BLaER1 treated with 17β-estradiol and CSF1 and Interleukin-3, amounts not matched to agents 10 nM and 100 nM (cell line): ENCODE data around the gene CLDN7.
"Not testable (repeated sequence)": the region's sequence is repeated elsewhere in the genome, so short reads cannot be mapped to it uniquely, and the experiment has no call there.

Experiments used
- H3K27ac ChIP-seq, 11 experiments: shearing (Covaris generic); formaldehyde crosslinking; 2 replicates each; pipeline ENCODE4 v1.8.1; 2022
- H3K27me3 ChIP-seq, 11 experiments: shearing (Covaris generic); formaldehyde crosslinking; 2 replicates each; pipeline ENCODE4 v1.8.1; 2022
- H3K36me3 ChIP-seq, 11 experiments: shearing (Covaris generic); formaldehyde crosslinking; 2 replicates each; pipeline ENCODE4 v1.8.1; 2022
- H3K4me1 ChIP-seq, 10 experiments: shearing (Covaris generic); formaldehyde crosslinking; 2 replicates each; pipeline ENCODE4 v1.8.1; 2022
- H3K4me2 ChIP-seq, 11 experiments: shearing (Covaris generic); formaldehyde crosslinking; 2 replicates each; pipeline ENCODE4 v1.8.1; 2022
- H3K4me3 ChIP-seq, 10 experiments: shearing (Covaris generic); formaldehyde crosslinking; 2 replicates each; pipeline ENCODE4 v1.8.1; 2022
- H3K9ac ChIP-seq, 11 experiments: shearing (Covaris generic); formaldehyde crosslinking; 2 replicates each; pipeline ENCODE4 v1.8.1; 2022
- H3K9me3 ChIP-seq, 11 experiments: shearing (Covaris generic); formaldehyde crosslinking; replicated peaks in 1 of 11; 2 replicates each; pipeline ENCODE4 v1.8.1; 2022
- H4K20me1 ChIP-seq, 11 experiments: shearing (Covaris generic); formaldehyde crosslinking; 2 replicates each; pipeline ENCODE4 v1.8.1; 2022
- Cebpa-rat ChIP-seq, 11 experiments: shearing (Covaris generic); IDR thresholded peaks; 2 replicates each; pipeline ENCODE4 v1.8.1; 2022

Gene CLDN7

DNA sequence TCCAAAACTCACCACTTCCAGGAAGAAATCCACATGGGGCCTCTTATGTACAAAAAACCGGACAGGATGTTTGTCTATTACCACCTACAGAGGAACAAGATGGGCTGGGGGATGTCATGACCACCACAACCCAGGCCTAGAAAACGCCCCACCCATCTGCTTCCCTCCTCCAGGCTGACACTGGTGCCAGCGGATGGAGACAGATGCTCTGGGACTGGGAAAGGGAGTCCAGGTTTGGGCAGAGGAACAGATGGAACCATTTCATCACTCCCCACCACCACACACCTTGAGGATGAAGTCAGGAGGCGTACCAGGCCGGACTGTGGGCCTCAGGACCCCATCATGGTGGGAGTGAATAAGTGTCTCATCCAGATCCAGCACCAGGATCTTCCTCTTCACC is 15.5 kb downstream of the CLDN7 start:
- Histone ChIP-seq H3K9ac (peak overlapping the region in 9 of 11 experiments; percentile 5 to 46 (median 18); a peak in 9 of 22 replicates), H3K27ac (no peak overlapping the region), H4K20me1 (peaks cover 0 to 61% (median 35%) of the 10 kb centered on the region in 11 experiments; a peak in 17 of 22 replicates), H3K9me3 (no peaks in the 10 kb centered on the region), H3K36me3 (peaks cover 36 to 59% (median 49%) of the 10 kb centered on the region in 11 experiments), H3K4me1 (peaks cover 20 to 38% (median 26%) of the 10 kb centered on the region in 10 experiments), H3K4me2 (no peak overlapping the region), H3K27me3 (no peaks in the 10 kb centered on the region), H3K4me3 (no peak overlapping the region)
- no peak for TF ChIP-seq Cebpa-rat (IDR thresholded peaks at IDR 0.05)

DNA sequence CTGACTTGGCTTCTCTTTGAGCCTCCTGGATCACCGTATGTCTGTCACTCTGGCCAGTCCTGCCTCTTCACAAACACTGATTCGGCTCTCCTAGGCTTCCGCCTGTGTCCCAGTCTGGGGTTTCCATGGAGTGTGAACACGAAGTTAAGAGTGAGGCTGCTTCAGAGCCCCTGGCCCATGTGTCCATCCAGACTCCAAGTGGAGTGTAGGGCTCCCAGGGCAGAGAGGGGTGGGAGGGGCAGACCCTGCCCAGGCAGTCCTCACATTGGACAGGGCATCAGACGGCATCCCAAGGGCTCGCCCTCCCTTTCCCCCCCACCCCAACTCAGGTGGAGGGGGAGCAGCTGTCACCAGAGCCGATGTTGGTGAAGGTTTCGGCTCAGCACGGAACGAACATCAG is 18.4 kb downstream of the CLDN7 start:
- Histone ChIP-seq H3K4me1 (peaks cover 24 to 42% (median 30%) of the 10 kb centered on the region in 10 experiments), H4K20me1 (peaks cover 9 to 40% (median 26%) of the 10 kb centered on the region in 11 experiments; a peak in 18 of 22 replicates), H3K36me3 (peaks cover 45 to 66% (median 53%) of the 10 kb centered on the region in 11 experiments), H3K9ac (peak overlapping the region in 9 of 11 experiments; percentile 33 to 100 (median 96); a peak in 11 of 22 replicates), H3K4me2 (peak overlapping the region in 4 of 11 experiments; percentile 88 to 99 (median 98); a peak in 6 of 22 replicates), H3K27ac (peak overlapping the region in 3 of 11 experiments; percentile 96 to 100 (median 99); a peak in 4 of 22 replicates), H3K4me3 (peak overlapping the region in 2 of 10 experiments; percentile 97 to 99; a peak in 3 of 20 replicates)
- H3K9me3 ChIP-seq, H3K27me3 ChIP-seq: not testable (repeated sequence)

- no peaks in the 10 kb centered on the region for H3K9me3 ChIP-seq
- H3K36me3 ChIP-seq: peaks cover 42 to 64% (median 52%) of the 10 kb centered on the region in 11 experiments
- peak overlapping the region; percentile 87 to 100 (median 97) for H3K4me2 ChIP-seq
- no peaks in the 10 kb centered on the region for H3K27me3 ChIP-seq
- peak overlapping the region; percentile 85 to 100 (median 96); a peak in 21 of 22 replicates for H3K27ac ChIP-seq
- H3K9ac ChIP-seq: peak overlapping the region; percentile 91 to 100 (median 96)
- peak overlapping the region; percentile 86 to 99 (median 90); a peak in 19 of 20 replicates for H3K4me3 ChIP-seq
- peaks cover 20 to 38% (median 26%) of the 10 kb centered on the region in 10 experiments for H3K4me1 ChIP-seq
- peaks cover 5 to 35% (median 22%) of the 10 kb centered on the region in 11 experiments; a peak in 17 of 22 replicates for H4K20me1 ChIP-seq
- no peak for TF ChIP-seq Cebpa-rat (IDR thresholded peaks at IDR 0.05)
Observed at GRCh38 chr17:7243453-7243729, 18.9 kb downstream of the CLDN7 start.

GRCh38 chr17:7242717-7243452 is 19.4 kb downstream of the CLDN7 start:
- Histone ChIP-seq H3K4me1 (peaks cover 19 to 33% (median 24%) of the 10 kb centered on the region in 10 experiments), H3K36me3 (peaks cover 42 to 62% (median 52%) of the 10 kb centered on the region in 11 experiments), H3K27me3 (no peaks in the 10 kb centered on the region), H3K9me3 (no peaks in the 10 kb centered on the region), H4K20me1 (peaks cover 4 to 30% (median 17%) of the 10 kb centered on the region in 11 experiments; a peak in 15 of 22 replicates), H3K9ac (peak overlapping the region; percentile 91 to 100 (median 96)), H3K4me3 (peak overlapping the region; percentile 86 to 99 (median 90)), H3K27ac (peak overlapping the region; percentile 85 to 100 (median 96)), H3K4me2 (peak overlapping the region; percentile 87 to 100 (median 97))
- TF ChIP-seq Cebpa-rat (IDR thresholded peaks at IDR 0.05): no peak

DNA sequence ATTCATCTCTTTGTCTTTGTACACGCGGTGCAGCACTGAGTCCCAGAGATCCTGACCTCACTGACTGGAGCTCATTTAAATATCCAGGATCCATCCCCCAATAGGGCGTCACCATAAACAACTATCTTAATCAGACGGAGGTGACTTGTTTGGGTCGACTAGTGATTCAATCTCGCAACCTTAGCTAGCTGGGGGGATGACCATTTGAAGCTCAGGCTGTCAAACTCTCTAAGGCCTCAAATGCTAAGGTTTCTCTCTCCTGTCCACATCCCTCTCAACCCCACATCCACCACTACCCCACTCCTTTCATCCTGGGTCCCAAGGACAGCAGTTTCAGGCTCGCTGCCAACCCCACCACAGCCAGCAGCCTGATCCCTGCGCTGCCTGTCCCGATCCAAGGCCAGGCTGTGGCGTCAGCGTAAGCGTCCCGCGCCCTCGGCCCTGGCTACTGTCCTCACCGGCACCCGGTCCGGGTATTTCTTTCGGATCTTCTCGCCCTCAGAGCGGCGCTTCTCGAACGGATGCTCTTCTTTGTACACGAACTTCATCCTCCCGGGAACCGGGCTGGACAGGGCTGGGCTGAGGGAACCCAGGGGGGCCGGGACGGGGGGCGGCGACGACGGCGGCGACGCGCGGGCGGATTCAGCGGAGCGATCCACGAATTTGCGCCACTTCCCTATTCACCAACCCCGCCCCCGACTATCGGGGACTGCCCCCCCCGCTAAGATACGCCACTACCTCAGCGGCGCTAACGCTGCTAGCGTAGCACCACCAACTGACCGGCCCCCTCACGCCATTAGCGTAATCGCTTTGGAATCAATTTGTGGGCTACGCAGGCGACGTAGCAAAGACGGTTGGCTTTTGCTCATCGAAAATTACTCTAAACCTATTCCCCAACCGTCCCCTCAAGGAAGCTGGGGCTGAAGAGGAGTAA is 20.2 kb downstream of the CLDN7 start, which contains the start of gene GABARAP:
Gene GABARAP, minus strand, starts transcription at position 667 of the 934 bp plus-strand sequence. Its CDS starts 119 bp downstream, at position 548.
- Histone ChIP-seq H3K4me1 (peaks cover 18 to 32% (median 30%) of the 10 kb centered on the region in 10 experiments), H4K20me1 (peaks cover 5 to 28% (median 17%) of the 10 kb centered on the region in 11 experiments; a peak in 20 of 22 replicates), H3K4me2 (peak within 1 kb of the TSS; percentile 87 to 100 (median 97)), H3K9me3 (no peaks in the 10 kb centered on the region), H3K36me3 (peaks cover 37 to 58% (median 52%) of the 10 kb centered on the region in 11 experiments), H3K4me3 (peak within 1 kb of the TSS; percentile 86 to 99 (median 90)), H3K27me3 (no peaks in the 10 kb centered on the region), H3K9ac (peak within 1 kb of the TSS; percentile 91 to 100 (median 96)), H3K27ac (peak within 1 kb of the TSS; percentile 85 to 100 (median 96))
- no peak for TF ChIP-seq Cebpa-rat (IDR thresholded peaks at IDR 0.05)

DNA sequence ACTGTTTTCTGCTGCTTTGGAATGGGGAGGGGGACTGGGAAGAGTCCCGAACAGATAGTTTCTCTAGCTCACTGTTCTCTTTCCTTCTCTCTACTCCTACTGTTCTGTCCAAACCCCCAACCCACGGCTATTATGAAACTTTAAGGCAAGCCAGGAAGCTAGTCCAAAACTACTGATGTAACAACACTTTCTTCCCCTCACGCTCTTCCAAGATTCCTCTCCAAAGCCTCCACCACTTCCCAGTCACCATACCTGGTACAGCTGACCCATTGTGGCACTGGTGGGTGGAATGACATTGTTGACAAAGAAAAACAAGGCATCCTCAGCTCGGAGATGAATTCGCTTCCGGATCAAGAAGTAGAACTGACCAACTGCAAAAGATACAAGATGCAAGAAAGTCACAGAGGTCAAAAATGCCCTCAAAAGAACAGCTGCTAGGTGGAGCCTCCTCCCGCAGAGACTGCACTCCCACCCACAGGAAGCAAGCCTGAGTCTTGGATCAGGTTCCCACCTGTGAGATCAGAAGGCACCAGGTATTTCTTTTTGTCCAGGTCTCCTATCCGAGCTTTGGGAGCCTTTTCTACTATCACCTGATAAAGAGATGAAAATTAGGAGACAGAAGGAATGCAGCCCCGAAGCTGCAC is 21.1 kb downstream of the CLDN7 start:
- Histone ChIP-seq H3K9me3 (no peaks in the 10 kb centered on the region), H3K4me1 (peaks cover 27 to 40% (median 38%) of the 10 kb centered on the region in 10 experiments), H3K36me3 (peaks cover 37 to 58% (median 52%) of the 10 kb centered on the region in 11 experiments), H3K4me2 (peak overlapping the region; percentile 87 to 100 (median 97)), H3K27me3 (no peaks in the 10 kb centered on the region), H3K9ac (peak overlapping the region; percentile 91 to 100 (median 96)), H3K27ac (peak overlapping the region; percentile 85 to 100 (median 96)), H4K20me1 (peaks cover 12 to 28% (median 18%) of the 10 kb centered on the region in 11 experiments; a peak in 20 of 22 replicates), H3K4me3 (peak overlapping the region; percentile 86 to 99 (median 90))
- TF ChIP-seq Cebpa-rat (IDR thresholded peaks at IDR 0.05): no peak

GRCh38 chr17:7240375-7240774 is 21.9 kb downstream of the CLDN7 start:
- H3K4me1 ChIP-seq: peaks cover 35 to 49% (median 47%) of the 10 kb centered on the region in 10 experiments
- H3K27ac ChIP-seq: peak overlapping the region; percentile 85 to 100 (median 96); a peak in 21 of 22 replicates
- peak overlapping the region; percentile 87 to 100 (median 97) for H3K4me2 ChIP-seq
- no peak for TF ChIP-seq Cebpa-rat (IDR thresholded peaks at IDR 0.05)
- peaks cover 37 to 58% (median 52%) of the 10 kb centered on the region in 11 experiments for H3K36me3 ChIP-seq
- peaks cover 12 to 31% (median 23%) of the 10 kb centered on the region in 11 experiments; a peak in 20 of 22 replicates for H4K20me1 ChIP-seq
- peak overlapping the region; percentile 86 to 99 (median 90) for H3K4me3 ChIP-seq
- no peaks in the 10 kb centered on the region for H3K27me3 ChIP-seq
- H3K9me3 ChIP-seq: no peaks in the 10 kb centered on the region
- peak overlapping the region; percentile 91 to 100 (median 96) for H3K9ac ChIP-seq
